DOHH2 (cell line): ENCODE data around the gene ACSF3.

Experiments
- EZH2phosphoT487 ChIP-seq: fragments of 200-600 bp; sonication (generic); IDR thresholded peaks from 2 replicates; pipeline ENCODE4 v1.6.1; 2017; ENCODE audit warnings: borderline replicate concordance, mild to moderate bottlenecking, antibody characterized with exemption, low read length, moderate library complexity, mixed read lengths
- TF ChIP-seq, protein P1 (sequence below): fragments of 200-600 bp; sonication (generic); IDR thresholded peaks from one replicate; pipeline ENCODE4 v1.5.1; 2014; ENCODE audit warnings: antibody characterized with exemption, mild to moderate bottlenecking, low read depth, low read length; ENCODE audit not compliant: poor library complexity, severe bottlenecking

DNA sequence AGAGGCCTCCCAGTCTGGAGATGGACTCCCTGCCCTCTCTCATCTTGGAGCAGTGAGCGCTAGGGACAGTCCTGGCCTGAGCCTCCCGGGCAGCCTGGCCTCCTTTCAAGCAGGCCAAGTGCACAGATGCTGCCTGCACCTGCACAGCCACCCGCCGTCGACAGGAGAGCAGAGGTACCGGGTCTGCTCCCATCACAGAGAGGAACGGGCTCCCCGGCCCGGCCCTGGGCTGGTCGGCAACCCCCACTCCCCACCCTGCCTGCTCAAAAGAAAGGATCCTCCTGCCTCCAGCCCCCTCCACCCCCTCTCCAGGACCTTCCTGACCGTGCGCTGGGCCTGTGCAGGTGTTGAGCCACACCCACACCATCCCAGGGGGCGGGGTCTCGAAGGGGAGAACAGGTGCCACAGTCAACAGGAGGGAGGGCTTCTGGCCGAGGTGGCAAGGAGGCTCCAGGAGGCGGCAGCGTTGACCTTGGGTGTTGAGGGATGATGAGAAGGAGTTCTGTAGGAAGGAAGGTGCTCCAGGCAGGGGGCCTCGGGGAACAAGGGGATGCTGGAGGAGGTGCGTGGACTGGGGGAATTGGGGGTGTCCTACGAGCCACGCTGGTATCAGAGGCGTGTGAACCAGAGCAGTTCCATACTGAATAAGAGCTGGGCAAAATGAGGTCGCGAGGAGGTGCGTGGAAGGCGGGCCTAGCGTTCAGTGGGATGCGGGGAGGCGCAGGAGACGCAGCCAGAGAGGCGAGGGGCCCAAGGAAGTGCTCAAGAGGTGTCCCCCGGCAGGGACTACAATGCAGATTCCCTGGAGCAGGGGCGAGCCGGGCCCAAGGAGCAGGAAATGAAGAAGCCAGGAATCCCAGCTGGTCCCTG, 76.9 kb downstream of the ACSF3 start:
- TF ChIP-seq, protein P1, sequence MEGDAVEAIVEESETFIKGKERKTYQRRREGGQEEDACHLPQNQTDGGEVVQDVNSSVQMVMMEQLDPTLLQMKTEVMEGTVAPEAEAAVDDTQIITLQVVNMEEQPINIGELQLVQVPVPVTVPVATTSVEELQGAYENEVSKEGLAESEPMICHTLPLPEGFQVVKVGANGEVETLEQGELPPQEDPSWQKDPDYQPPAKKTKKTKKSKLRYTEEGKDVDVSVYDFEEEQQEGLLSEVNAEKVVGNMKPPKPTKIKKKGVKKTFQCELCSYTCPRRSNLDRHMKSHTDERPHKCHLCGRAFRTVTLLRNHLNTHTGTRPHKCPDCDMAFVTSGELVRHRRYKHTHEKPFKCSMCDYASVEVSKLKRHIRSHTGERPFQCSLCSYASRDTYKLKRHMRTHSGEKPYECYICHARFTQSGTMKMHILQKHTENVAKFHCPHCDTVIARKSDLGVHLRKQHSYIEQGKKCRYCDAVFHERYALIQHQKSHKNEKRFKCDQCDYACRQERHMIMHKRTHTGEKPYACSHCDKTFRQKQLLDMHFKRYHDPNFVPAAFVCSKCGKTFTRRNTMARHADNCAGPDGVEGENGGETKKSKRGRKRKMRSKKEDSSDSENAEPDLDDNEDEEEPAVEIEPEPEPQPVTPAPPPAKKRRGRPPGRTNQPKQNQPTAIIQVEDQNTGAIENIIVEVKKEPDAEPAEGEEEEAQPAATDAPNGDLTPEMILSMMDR, result no peak
- TF ChIP-seq EZH2phosphoT487, result no peak
